Fibroblast of villous mesenchyme (primary cell): ENCODE results near the gene OR5K4. TPM values are rescaled to one million over a fixed set of nuclear protein-coding genes. Genes with fewer than 3 reads are reported as not detected.

Experiments
- DNase-seq: peaks from one replicate; pipeline ENCODE4 v3.0.0-alpha.2; 2010; ENCODE audit warnings: low read depth
- H3K4me3 ChIP-seq: 2 replicates; pipeline ENCODE4 v1.5.1; 2011; ENCODE audit warnings: low read depth, mild to moderate bottlenecking, low read length
- total RNA-seq: library from RNA; depleted of rRNA; stranded (reverse); fragments of >200 nt; gene quantifications from 2 replicates; pipeline ENCODE4 v1.2.3, GENCODE V29; 2012
- TF ChIP-seq, protein P1 (sequence below): IDR thresholded peaks from 2 replicates; pipeline ENCODE4 v1.5.1; 2012; ENCODE audit warnings: low read depth, mild to moderate bottlenecking, low read length; ENCODE audit not compliant: insufficient read depth

The OR5K4 gene
- total RNA-seq, 1 donor = not detected

DNA sequence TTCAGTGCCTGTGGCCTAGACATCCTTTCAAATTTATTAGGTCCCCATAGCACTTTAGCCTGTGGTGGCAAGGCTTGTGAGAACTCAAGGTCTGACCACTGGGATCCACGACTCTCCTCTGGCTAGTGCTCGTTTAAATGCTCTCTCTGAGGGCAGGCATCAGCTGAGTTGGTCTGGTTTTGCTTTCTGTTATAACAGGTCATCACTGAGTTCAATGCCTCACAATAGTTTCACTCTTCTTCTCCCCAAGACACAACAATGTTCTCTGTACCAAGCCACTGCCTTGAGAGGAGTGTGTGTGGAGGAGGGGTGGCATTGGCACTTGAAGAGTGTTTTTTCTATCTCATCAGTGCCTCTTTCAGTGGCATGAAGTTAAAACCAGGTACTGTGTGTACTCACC is 7.6 kb downstream of the OR5K4 start:
- no peak overlapping the region for H3K4me3 ChIP-seq
- TF ChIP-seq, protein P1, sequence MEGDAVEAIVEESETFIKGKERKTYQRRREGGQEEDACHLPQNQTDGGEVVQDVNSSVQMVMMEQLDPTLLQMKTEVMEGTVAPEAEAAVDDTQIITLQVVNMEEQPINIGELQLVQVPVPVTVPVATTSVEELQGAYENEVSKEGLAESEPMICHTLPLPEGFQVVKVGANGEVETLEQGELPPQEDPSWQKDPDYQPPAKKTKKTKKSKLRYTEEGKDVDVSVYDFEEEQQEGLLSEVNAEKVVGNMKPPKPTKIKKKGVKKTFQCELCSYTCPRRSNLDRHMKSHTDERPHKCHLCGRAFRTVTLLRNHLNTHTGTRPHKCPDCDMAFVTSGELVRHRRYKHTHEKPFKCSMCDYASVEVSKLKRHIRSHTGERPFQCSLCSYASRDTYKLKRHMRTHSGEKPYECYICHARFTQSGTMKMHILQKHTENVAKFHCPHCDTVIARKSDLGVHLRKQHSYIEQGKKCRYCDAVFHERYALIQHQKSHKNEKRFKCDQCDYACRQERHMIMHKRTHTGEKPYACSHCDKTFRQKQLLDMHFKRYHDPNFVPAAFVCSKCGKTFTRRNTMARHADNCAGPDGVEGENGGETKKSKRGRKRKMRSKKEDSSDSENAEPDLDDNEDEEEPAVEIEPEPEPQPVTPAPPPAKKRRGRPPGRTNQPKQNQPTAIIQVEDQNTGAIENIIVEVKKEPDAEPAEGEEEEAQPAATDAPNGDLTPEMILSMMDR = no peak
- no peak for DNase-seq

DNA sequence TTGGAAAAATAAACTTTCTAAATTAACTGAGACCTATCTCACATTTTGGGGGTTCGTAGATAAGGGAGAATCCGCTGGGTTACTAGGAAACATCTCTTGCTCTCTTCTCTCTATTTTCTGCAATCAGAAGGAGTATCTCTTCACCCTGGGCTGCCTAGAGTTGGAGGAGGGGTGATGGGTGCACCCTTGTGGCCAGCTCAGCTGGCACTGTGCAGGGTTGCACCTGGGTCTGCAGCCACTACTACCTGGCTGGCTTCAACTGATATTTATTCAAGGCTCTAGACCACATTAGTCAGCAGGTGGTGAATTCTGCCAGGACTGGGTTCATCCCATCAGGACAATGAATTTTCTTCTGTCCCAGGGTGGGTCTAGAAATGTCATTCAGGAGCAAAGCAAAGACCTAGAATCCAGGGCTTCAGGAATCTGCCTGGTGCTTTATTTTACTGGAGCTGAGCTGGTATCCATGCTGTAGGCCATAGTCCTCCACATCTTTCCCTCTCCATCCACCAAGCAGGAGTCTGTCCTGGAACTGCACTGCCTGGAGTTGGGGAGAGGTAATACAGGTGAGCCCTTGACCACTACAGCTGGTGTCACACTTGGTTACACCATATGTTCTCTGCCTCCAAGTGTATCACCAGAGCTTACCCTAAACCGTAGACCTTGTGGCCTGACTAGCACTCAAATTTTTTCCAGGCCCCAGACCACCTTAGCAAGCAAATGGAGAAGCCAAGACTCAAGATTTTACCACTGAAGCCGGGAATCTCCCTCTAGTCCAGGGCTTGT is 14.0 kb downstream of the OR5K4 start:
- H3K4me3 ChIP-seq = no peak overlapping the region
- DNase-seq = no peak
- TF ChIP-seq, protein P1 = no peak

DNA sequence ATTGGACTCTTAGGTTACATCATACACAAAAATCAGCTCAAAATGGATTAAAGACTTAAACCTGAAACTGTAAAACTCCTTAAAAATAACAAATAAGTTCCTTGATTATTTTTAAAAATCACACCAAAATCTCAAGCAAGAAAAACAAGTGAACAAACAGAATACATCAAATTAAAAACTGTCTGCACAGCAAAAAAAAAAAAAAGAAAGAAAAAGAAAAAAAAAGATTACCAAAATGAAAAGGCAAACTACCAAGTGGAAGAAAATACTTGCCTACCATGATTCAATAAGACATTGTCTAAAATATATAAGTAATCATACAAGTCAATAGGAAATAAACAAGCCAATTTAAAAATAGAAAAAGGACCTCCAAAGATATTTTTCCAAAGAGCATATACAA is 17.5 kb downstream of the OR5K4 start:
- H3K4me3 ChIP-seq = no peak overlapping the region
- TF ChIP-seq, protein P1 = no peak
- no peak for DNase-seq

DNA sequence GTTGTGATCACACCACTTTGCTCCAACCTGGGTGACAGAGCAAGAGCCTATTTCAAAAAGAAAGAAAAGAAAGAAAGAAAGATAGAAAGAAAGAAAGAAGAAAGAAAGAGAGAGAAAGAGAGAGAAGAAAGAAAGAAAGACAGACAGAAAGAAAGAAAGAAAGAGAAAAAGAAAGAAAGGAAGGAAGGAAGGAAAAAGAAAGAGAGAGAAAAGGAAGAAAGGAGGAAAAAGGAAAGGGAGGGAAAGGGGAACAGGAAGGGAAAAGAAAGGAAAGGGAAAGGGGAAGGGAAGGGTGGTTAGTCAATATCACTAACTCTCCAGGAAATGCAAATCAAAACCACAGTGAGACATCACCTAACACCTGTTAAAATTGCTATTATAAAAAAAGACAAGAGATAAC is 18.2 kb downstream of the OR5K4 start:
- no peak for DNase-seq
- TF ChIP-seq, protein P1 = no peak
- H3K4me3 ChIP-seq = no peak overlapping the region

DNA sequence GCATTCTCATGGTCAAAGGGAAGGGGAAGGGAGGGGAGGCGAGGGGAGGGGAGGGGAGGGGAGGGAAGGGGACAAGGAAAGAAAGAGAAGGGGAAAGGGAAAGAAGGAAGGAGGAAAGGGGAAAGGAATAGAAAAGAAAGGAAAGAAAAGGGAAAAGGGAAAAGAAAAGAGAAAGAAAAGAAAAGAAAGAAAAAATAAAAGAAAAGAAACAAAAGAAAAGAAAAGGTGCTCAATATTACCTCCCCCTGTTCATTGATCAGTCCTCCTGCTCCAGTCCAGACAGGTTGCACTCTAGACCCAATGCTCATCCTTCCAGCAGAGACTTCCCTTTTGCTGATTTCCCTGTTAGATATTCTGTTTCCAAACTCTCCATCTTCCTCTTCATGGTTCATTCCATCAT is 18.8 kb downstream of the OR5K4 start:
- DNase-seq = no peak
- TF ChIP-seq, protein P1 = no peak
- H3K4me3 ChIP-seq = no peak overlapping the region

DNA sequence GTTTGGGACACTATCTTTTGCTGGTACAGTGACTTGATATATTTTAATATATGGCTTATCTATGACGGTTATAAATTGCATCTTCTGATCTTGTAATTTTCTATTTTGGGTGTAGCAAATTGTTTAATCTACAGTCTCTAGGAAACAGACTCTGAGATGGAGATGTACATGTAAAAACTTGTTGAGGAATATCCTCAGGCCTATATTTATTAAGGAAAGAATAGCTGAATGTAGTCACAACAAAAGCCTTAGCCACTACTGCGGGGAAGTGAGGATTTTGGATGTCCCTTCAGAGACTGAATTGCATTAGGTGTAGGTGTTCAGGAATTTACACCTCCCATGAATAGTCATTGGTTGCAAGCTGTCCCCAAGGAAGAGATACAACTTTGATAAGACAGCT is 23.0 kb downstream of the OR5K4 start:
- no peak for DNase-seq
- TF ChIP-seq, protein P1 = no peak

DNA sequence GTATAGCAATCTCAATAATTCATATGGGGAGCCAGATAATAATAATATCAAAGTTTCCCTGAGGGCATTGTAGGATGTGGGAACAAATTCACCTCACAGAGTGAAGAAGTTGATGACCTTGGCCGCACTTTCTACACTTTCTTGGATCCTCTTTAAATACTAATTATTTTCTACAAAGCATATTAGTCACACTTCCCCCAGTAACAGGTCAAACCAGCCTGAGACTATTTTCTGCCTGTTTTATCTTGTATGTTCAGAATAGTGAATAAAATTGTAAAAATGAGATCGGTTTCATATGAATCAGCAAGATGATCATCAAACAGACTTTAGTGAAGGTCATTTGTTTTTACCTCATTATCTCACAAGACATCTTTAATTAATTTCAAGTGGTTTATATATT is 34.5 kb downstream of the OR5K4 start:
- no peak overlapping the region for H3K4me3 ChIP-seq
- TF ChIP-seq, protein P1 = no peak
- no peak for DNase-seq

More for the DNA sequence above, 23.0 kb downstream of the OR5K4 start:
- H3K4me3 ChIP-seq = no peak overlapping the region
